LNCAP (cell line): ENCODE data around the gene FAM76A.

ENCODE experiments used
- TF ChIP-seq, protein P1 (sequence below): fragments of 450-650 bp; IDR thresholded peaks from 2 replicates; pipeline ENCODE4 v1.5.1; 2017; ENCODE audit warnings: mild to moderate bottlenecking

FAM76A gene

DNA sequence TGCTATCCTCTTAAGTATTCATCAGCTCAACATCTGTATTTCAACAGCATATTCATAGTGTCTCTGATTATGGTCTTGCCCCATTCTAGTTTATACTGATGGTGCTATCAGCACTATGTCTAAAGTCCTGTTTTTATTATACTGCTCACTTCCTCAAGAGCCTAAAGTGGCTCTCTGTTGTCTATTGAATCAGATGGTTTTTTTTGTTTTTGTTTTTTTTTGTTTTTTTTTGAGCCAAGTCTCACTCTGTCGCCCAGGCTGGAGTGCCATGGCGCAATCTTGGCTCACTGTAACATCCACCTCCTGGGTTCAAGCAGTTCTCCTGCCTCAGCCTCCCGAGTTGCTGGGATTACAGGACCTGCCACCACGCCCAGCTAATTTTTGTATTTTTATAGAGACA is 53.4 kb downstream of the FAM76A start:
- TF ChIP-seq, protein P1, sequence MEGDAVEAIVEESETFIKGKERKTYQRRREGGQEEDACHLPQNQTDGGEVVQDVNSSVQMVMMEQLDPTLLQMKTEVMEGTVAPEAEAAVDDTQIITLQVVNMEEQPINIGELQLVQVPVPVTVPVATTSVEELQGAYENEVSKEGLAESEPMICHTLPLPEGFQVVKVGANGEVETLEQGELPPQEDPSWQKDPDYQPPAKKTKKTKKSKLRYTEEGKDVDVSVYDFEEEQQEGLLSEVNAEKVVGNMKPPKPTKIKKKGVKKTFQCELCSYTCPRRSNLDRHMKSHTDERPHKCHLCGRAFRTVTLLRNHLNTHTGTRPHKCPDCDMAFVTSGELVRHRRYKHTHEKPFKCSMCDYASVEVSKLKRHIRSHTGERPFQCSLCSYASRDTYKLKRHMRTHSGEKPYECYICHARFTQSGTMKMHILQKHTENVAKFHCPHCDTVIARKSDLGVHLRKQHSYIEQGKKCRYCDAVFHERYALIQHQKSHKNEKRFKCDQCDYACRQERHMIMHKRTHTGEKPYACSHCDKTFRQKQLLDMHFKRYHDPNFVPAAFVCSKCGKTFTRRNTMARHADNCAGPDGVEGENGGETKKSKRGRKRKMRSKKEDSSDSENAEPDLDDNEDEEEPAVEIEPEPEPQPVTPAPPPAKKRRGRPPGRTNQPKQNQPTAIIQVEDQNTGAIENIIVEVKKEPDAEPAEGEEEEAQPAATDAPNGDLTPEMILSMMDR: no peak

DNA sequence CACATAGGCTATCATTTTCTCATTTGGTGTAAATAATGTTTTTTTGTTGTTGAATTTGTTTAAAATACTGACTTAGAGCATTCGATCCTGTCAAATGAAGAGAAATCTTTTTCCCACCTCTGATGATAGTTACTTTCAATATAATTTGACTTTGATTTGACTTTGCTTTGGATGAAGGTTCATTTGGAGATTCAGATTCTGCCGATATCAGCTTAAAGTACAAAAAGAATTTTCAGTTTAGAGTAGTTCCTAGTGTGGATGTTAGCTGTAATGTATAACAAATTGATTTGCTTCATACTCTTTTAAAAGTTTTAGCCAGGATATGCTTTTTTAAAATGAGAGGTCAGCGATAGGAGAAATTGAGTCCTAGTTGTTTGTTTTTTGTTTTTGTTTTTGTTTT is 57.2 kb downstream of the FAM76A start:
- TF ChIP-seq, protein P1: no peak

DNA sequence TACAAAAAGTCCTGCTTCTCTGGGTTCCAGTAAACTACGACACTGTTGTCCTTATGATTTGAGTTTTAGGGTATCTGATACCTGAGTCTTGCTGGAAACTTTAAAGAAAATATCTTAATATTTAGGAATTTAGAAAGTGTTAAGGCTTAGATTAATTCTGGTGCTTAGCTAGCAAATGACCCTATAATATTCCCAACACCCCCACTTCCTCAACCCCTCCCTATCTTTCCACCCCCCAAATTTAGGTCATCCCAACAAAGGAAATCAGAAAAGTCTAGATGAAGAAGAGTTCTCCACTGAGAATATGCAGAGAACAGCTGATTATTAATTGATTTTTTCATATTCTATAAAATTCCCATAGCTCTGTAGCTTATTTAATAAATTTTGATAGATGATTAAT is 58.9 kb downstream of the FAM76A start:
- TF ChIP-seq, protein P1: no peak

DNA sequence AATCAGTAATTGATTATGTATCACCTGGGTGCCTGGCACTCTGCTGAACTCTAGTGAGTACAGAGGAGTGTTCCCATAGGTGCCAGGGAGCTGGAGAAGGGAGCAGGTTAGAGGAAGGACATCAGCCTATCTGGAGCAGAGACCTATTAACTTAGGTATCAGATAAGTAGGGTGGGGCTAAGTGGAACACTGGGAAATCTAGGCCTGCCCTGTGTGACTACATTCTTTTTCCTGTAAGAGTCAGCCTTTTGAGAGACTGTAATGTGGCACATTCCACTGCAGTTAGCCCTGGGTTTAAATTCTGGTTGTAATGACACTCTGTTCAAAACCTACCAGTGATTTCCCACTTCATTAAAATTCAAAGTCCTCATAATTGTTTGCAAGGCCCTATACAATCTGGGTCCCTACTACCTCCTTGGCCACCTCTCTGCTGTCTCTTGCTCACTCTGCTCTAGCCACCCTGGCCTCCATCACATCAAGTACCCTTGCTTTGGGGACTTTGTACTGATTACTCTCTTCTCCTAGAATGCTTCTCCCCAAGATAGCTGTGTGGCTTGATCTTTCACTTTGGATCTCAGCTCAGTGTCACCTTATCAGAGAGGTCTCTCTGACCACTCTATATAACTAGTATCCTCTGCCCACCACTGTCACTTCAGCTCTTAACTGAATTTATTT is 60.2 kb downstream of the FAM76A start:
- TF ChIP-seq, protein P1: no peak

DNA sequence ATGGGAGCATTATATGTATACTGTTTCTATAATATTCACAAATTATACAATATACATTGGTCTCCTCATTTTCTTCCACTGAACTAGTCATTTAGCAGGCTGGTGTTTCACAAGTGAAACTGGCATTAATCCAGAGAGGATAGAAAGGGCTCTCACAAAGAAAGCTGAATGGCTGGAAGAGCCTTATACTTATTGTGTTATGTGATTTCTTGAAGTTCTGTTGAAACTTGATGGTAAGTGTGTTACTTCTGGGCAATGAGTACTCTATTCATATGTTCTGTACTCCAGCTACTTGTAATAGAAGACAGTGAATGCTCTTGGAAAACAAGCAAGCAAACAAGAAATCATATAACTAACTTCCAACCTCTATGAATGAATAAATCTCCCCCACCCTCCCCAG is 62.1 kb downstream of the FAM76A start:
- TF ChIP-seq, protein P1: no peak

DNA sequence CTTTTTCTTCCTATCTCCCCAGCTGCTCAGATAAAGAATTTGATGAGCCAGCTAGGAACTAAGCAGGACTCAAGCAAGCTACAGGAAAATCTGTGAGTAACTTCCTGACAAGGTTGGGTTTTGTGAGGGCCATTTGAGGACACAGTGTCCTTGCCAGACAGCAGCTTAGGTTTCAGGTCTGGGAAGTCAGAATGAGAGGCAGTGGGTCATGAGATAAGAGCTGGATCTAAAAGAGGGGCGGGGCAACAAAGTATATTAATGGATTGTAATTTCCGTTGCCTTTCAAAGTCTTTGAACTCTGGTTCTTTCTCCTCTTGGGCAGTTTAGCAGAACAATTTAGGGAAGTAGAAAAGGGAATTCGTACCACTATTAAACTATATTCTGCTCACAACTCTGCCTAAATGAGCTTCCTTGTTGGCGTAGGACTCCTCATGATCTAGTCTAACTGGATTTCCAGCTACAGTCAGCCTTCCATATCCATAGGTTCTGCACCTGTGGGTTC is 63.8 kb downstream of the FAM76A start:
- TF ChIP-seq, protein P1: no peak

DNA sequence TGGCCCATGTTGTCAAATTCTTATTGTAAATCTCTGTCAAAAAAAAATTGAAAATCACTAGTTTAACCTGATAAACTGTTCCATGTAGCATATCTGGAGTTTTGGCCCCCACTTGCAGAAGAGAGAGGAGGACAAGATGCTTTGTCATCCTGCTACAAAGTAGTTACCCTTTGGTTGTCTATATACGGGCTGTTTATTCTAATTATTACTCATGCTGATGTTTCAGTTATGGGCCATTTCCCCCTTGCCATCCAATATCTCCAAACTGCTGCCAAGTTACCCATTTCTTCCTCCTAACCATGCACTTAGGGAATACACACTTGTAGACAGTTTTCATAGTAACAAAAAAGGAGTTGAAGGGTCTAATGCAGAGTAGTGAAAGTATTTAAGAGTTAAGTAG is 69.8 kb downstream of the FAM76A start:
- TF ChIP-seq, protein P1: no peak

DNA sequence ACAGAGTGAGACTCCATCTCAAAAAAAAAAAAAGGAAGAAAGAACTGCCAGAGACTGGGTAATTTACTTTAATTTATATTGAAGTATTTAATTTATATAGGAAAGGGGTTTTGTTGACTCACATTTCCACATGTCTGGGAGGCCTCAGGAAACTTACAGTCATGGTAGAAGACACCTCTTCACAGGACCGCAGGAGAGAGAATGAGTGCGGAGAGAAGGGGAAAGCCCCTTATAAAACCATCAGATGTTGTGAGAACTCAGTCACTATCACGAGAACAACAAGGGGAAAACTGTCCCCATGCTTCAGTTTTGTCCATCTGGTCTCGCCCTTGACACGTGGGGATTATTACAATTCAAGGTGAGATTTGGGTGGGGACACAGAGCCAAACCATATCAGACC is 79.0 kb downstream of the FAM76A start:
- TF ChIP-seq, protein P1: no peak
